ENCODE results near the gene ARHGAP26.

The ARHGAP26 gene

GRCh38 chr5:143173139-143173889 is 403.1 kb downstream of the ARHGAP26 start:
- no peak for DNase-seq (ENCODE audit: low read depth in 2 of 2, low spot score in 1 of 2)

- DNase-seq (ENCODE audit: low read depth in 2 of 2, low spot score in 1 of 2): no peak
These were observed 404.7 kb downstream of the ARHGAP26 start for GRCh38 chr5:143174714-143175398.

GRCh38 chr5:143176048-143176447 is 405.9 kb downstream of the ARHGAP26 start:
- DNase-seq (ENCODE audit: low read depth in 2 of 2, low spot score in 1 of 2): no peak

GRCh38 chr5:143177263-143177983 is 407.2 kb downstream of the ARHGAP26 start:
- no peak for DNase-seq (ENCODE audit: low read depth in 2 of 2, low spot score in 1 of 2)

GRCh38 chr5:143179126-143179740 is 409.1 kb downstream of the ARHGAP26 start:
- DNase-seq (ENCODE audit: low read depth in 2 of 2, low spot score in 1 of 2): no peak

GRCh38 chr5:143180751-143181150 is 410.6 kb downstream of the ARHGAP26 start:
- no peak for DNase-seq (ENCODE audit: low read depth in 2 of 2, low spot score in 1 of 2)

GRCh38 chr5:143181173-143181572 is 411.0 kb downstream of the ARHGAP26 start:
- no peak for DNase-seq (ENCODE audit: low read depth in 2 of 2, low spot score in 1 of 2)

- DNase-seq (ENCODE audit: low read depth in 2 of 2, low spot score in 1 of 2): no peak
These were observed 411.9 kb downstream of the ARHGAP26 start for GRCh38 chr5:143182106-143182505.

GRCh38 chr5:143182901-143183820 is 413.0 kb downstream of the ARHGAP26 start:
- DNase-seq (ENCODE audit: low read depth in 2 of 2, low spot score in 1 of 2): no peak

GRCh38 chr5:143183989-143184388 is 413.8 kb downstream of the ARHGAP26 start:
- no peak for DNase-seq (ENCODE audit: low read depth in 2 of 2, low spot score in 1 of 2)

- DNase-seq (ENCODE audit: low read depth in 2 of 2, low spot score in 1 of 2): no peak
These were observed 416.4 kb downstream of the ARHGAP26 start for GRCh38 chr5:143186623-143187022.

- no peak for DNase-seq (ENCODE audit: low read depth in 2 of 2, low spot score in 1 of 2)
These were observed 417.3 kb downstream of the ARHGAP26 start for GRCh38 chr5:143187495-143187894.

GRCh38 chr5:143188083-143188482 is 417.9 kb downstream of the ARHGAP26 start:
- DNase-seq (ENCODE audit: low read depth in 2 of 2, low spot score in 1 of 2): no peak

- DNase-seq (ENCODE audit: low read depth in 2 of 2, low spot score in 1 of 2): no peak
These were observed 418.5 kb downstream of the ARHGAP26 start for GRCh38 chr5:143188692-143189091.

- DNase-seq (ENCODE audit: low read depth in 2 of 2, low spot score in 1 of 2): no peak
These were observed 420.2 kb downstream of the ARHGAP26 start for GRCh38 chr5:143190260-143190810.

- DNase-seq (ENCODE audit: low read depth in 2 of 2, low spot score in 1 of 2): no peak
These were observed 421.5 kb downstream of the ARHGAP26 start for GRCh38 chr5:143191720-143192119.

- DNase-seq (ENCODE audit: low read depth in 2 of 2, low spot score in 1 of 2): no peak
These were observed 422.2 kb downstream of the ARHGAP26 start for GRCh38 chr5:143192191-143192900.

- DNase-seq (ENCODE audit: low read depth in 2 of 2, low spot score in 1 of 2): no peak
These were observed 424.0 kb downstream of the ARHGAP26 start for GRCh38 chr5:143194206-143194605.

- no peak for DNase-seq (ENCODE audit: low read depth in 2 of 2, low spot score in 1 of 2)
These were observed 424.5 kb downstream of the ARHGAP26 start for GRCh38 chr5:143194713-143195112.

GRCh38 chr5:143195491-143195890 is 425.3 kb downstream of the ARHGAP26 start:
- no peak for DNase-seq (ENCODE audit: low read depth in 2 of 2, low spot score in 1 of 2)
